MM.1S (cell line): Measurements from ENCODE around the gene ITSN1.

ENCODE experiments used
- DNase-seq: peaks from one replicate; pipeline ENCODE4 v3.0.0-alpha.2; 2015
- H2AFZ ChIP-seq: fragments of 300-600 bp; sonication (generic); 2 replicates; pipeline ENCODE4 v1.6.0; 2016; ENCODE audit warnings: antibody characterized with exemption, low read length
- H3F3A ChIP-seq: fragments of 300-600 bp; sonication (generic); 2 replicates; pipeline ENCODE4 v1.6.1; 2016; ENCODE audit warnings: mild to moderate bottlenecking, antibody characterized with exemption, low read length, moderate library complexity, mixed read lengths; ENCODE audit not compliant: insufficient read depth
- H3K27ac ChIP-seq: fragments of 300-600 bp; sonication (generic); 2 replicates; pipeline ENCODE4 v1.5.1; 2016; ENCODE audit warnings: mild to moderate bottlenecking, low read length
- H3K27me3 ChIP-seq: fragments of 300-600 bp; sonication (generic); replicated peaks from 2 replicates; pipeline ENCODE4 v1.6.0; 2016; ENCODE audit warnings: low read length; ENCODE audit not compliant: insufficient read depth
- H3K36me3 ChIP-seq: fragments of 300-600 bp; sonication (generic); replicated peaks from 2 replicates; pipeline ENCODE4 v1.6.1; 2016; ENCODE audit warnings: mild to moderate bottlenecking, low read length, mixed read lengths; ENCODE audit not compliant: insufficient read depth
- H3K4me1 ChIP-seq: fragments of 300-600 bp; sonication (generic); 2 replicates; pipeline ENCODE4 v1.6.1; 2016; ENCODE audit warnings: low read length, mixed read lengths
- H3K4me2 ChIP-seq: fragments of 300-600 bp; sonication (generic); 2 replicates; pipeline ENCODE4 v1.6.0; 2016; ENCODE audit warnings: low read depth, low read length
- H3K4me3 ChIP-seq: fragments of 300-600 bp; sonication (generic); 2 replicates; pipeline ENCODE4 v1.5.1; 2016; ENCODE audit warnings: low read length, mixed read lengths
- H3K79me2 ChIP-seq: fragments of 300-600 bp; sonication (generic); 2 replicates; pipeline ENCODE4 v1.6.1; 2016; ENCODE audit warnings: mixed run types, low read length, mixed read lengths
- H3K9ac ChIP-seq: fragments of 300-600 bp; sonication (generic); 2 replicates; pipeline ENCODE4 v1.6.1; 2016; ENCODE audit warnings: low read length, mixed read lengths
- H3K9me2 ChIP-seq: fragments of 300-600 bp; sonication (generic); replicated peaks from 2 replicates; pipeline ENCODE4 v1.6.1; 2016; ENCODE audit warnings: mild to moderate bottlenecking, low read length, mixed read lengths; ENCODE audit not compliant: insufficient read depth
- H3K9me3 ChIP-seq: fragments of 300-600 bp; sonication (generic); replicated peaks from 2 replicates; pipeline ENCODE4 v1.6.1; 2016; ENCODE audit warnings: mild to moderate bottlenecking, low read length, mixed read lengths; ENCODE audit not compliant: insufficient read depth
- H4K20me1 ChIP-seq: fragments of 300-600 bp; sonication (generic); 2 replicates; pipeline ENCODE4 v1.6.1; 2016; ENCODE audit warnings: mild to moderate bottlenecking, low read length, moderate library complexity, mixed read lengths; ENCODE audit not compliant: insufficient read depth
- EZH2 ChIP-seq: fragments of 300-600 bp; sonication (generic); optimal IDR thresholded peaks from 2 replicates; pipeline ENCODE3; 2017; ENCODE audit warnings: low read depth, mild to moderate bottlenecking, antibody characterized with exemption, low read length, mixed read lengths
- EZH2phosphoT487 ChIP-seq: fragments of 300-600 bp; sonication (generic); IDR thresholded peaks from 2 replicates; pipeline ENCODE4 v1.6.1; 2018; ENCODE audit warnings: antibody characterized with exemption, low read length
- TF ChIP-seq, protein P1 (sequence below): fragments of 300-600 bp; sonication (generic); IDR thresholded peaks from 2 replicates; pipeline ENCODE4 v1.5.1; 2016; ENCODE audit warnings: antibody characterized with exemption, low read length, mixed read lengths

ITSN1 gene

DNA sequence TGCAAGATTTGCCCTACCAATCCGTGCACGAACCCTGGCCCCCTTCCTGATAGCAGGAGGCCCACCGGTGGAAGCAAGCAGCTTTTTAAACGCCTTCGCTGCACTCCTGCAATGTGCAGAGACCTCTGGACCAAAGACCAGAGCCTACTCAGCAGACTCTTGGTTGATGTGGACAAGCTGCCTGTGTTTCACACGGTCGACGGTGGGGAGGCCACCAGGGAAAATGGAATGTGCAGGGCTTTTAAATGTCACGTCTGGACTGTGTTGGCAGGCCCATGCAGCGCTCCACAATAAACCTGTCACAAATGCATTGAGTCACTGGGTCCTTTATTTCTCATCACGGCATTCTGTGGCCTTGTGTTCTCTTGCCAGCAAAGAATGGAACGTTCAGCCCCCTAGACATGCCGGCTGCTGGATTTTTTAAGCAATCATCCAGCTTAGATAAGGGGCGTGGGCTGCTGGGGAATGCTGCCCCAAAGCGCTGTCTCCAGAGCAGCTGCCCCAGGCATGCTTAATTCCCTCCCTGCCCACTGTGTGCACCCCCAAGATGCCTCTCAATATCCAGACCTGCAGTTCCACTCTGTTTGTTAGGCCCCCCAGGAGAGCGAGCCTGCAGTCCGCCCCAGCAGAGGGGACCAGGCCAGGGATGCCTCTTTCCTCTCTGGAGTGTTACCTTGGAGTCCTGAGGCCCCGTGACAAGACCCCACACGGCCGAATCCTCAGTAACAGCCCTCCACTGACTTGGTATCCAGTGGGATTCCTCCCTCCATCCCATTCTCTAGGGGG lies 202.0 kb downstream of the ITSN1 start:
- no peaks in the 10 kb centered on the region for H3K27me3 ChIP-seq
- no peaks in the 10 kb centered on the region for H3K9me3 ChIP-seq
- H3K4me2 ChIP-seq: no peak overlapping the region
- no peaks in the 10 kb centered on the region for H3K36me3 ChIP-seq
- H3K9me2 ChIP-seq: no peaks in the 10 kb centered on the region
- no peaks in the 10 kb centered on the region for H3K79me2 ChIP-seq
- no peaks in the 10 kb centered on the region for H3F3A ChIP-seq
- TF ChIP-seq EZH2 (no peak), EZH2phosphoT487 (no peak)
- TF ChIP-seq, protein P1, sequence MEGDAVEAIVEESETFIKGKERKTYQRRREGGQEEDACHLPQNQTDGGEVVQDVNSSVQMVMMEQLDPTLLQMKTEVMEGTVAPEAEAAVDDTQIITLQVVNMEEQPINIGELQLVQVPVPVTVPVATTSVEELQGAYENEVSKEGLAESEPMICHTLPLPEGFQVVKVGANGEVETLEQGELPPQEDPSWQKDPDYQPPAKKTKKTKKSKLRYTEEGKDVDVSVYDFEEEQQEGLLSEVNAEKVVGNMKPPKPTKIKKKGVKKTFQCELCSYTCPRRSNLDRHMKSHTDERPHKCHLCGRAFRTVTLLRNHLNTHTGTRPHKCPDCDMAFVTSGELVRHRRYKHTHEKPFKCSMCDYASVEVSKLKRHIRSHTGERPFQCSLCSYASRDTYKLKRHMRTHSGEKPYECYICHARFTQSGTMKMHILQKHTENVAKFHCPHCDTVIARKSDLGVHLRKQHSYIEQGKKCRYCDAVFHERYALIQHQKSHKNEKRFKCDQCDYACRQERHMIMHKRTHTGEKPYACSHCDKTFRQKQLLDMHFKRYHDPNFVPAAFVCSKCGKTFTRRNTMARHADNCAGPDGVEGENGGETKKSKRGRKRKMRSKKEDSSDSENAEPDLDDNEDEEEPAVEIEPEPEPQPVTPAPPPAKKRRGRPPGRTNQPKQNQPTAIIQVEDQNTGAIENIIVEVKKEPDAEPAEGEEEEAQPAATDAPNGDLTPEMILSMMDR: no peak
- H4K20me1 ChIP-seq: no peaks in the 10 kb centered on the region
- H3K4me1 ChIP-seq: no peaks in the 10 kb centered on the region
- H3K9ac ChIP-seq: no peak overlapping the region
- no peak overlapping the region for H3K27ac ChIP-seq
- DNase-seq: no peak
- no peak overlapping the region for H2AFZ ChIP-seq
- no peak overlapping the region for H3K4me3 ChIP-seq

DNA sequence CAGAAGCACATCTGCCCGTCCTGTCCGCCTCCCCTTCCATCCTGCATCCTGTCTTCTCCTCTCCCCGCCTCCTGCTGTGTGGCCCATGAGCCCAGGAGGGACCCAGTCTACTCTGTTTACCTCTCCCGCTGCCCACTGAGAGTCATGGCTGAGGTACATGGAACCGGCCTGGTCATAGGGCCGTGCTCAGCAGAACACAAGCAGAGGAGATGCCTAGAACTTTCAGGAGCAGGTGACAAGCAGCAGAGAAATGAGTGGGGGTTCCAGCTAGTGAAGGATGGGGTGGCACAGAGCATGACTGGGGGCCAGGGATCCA lies 202.5 kb downstream of the ITSN1 start:
- DNase-seq: no peak
- H3K36me3 ChIP-seq: no peaks in the 10 kb centered on the region
- H3K27ac ChIP-seq: no peak overlapping the region

DNA sequence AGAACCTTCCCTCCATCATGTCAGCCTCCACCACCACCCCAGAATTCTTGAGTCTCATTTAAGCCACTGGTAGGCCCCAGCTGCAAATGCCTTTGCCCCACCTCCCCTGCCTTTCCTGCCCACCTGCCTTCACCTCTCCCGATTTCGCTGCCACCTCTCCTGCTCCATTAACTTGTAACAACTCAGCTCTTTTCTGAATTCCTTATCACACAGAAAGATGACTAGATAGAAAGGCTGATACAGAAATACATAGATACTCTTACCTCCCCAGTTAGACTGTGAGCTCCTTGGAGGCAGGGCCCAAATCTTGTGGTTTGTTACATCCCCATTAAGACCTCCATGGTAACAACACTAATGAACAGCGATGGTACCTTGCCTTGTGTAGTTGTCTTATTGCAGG lies 203.8 kb downstream of the ITSN1 start:
- no peak overlapping the region for H2AFZ ChIP-seq
- no peaks in the 10 kb centered on the region for H3K27me3 ChIP-seq
- H4K20me1 ChIP-seq: no peaks in the 10 kb centered on the region
- H3K36me3 ChIP-seq: no peaks in the 10 kb centered on the region
- no peak for DNase-seq
- H3K79me2 ChIP-seq: no peaks in the 10 kb centered on the region
- no peak overlapping the region for H3K4me3 ChIP-seq
- no peaks in the 10 kb centered on the region for H3K9me3 ChIP-seq
- no peaks in the 10 kb centered on the region for H3K4me1 ChIP-seq
- no peak overlapping the region for H3K27ac ChIP-seq
- H3K9me2 ChIP-seq: no peaks in the 10 kb centered on the region
- TF ChIP-seq EZH2 (no peak), EZH2phosphoT487 (no peak)
- TF ChIP-seq, protein P1: no peak
- no peaks in the 10 kb centered on the region for H3F3A ChIP-seq
- no peak overlapping the region for H3K4me2 ChIP-seq
- H3K9ac ChIP-seq: no peak overlapping the region

More for the DNA sequence above, 202.5 kb downstream of the ITSN1 start:
- H2AFZ ChIP-seq: no peak overlapping the region
- no peak overlapping the region for H3K4me2 ChIP-seq
- H3K4me3 ChIP-seq: no peak overlapping the region
- H3K9me2 ChIP-seq: no peaks in the 10 kb centered on the region
- H3K27me3 ChIP-seq: no peaks in the 10 kb centered on the region
- no peaks in the 10 kb centered on the region for H3F3A ChIP-seq
- H3K4me1 ChIP-seq: no peaks in the 10 kb centered on the region
- TF ChIP-seq EZH2phosphoT487: no peak
- no peaks in the 10 kb centered on the region for H4K20me1 ChIP-seq
- H3K9ac ChIP-seq: no peak overlapping the region
- no peaks in the 10 kb centered on the region for H3K79me2 ChIP-seq
- H3K9me3 ChIP-seq: no peaks in the 10 kb centered on the region

DNA sequence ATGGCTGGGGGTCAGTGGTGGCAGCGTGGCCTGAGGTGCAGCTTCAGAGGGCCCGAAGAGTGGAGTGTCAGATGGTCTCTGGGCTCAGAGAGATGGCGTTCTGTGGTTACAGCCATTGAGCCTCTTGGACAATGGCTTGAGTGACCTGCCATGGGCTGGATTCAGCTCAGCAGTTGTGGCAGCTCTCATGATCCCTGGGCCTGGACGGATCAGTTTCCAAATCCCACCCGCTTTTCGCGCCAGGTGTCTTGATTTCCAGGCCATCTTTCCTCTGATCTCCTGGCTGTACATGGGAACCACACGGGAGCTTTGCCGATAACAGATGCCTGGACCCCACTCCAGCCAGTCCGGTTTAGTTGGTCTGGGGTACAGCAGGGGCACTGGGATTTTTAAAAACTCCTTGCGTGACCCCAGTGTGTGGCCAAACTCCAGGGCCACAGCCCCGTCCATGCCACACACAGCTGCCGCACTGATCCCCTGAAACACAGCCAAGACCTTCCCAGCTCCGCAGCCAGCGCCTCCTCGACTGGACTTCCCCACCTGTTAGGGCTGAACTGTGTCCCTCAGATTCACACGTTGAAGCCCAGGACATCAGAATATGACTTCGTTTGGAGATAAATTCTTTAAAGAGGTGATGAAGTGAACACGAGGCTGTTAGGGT lies 205.4 kb downstream of the ITSN1 start:
- H3K79me2 ChIP-seq: no peaks in the 10 kb centered on the region
- H3K4me2 ChIP-seq: no peak overlapping the region
- no peak overlapping the region for H3K9ac ChIP-seq
- no peak overlapping the region for H3K4me3 ChIP-seq
- no peak overlapping the region for H3K27ac ChIP-seq
- no peaks in the 10 kb centered on the region for H3K9me3 ChIP-seq
- TF ChIP-seq, protein P1: no peak
- TF ChIP-seq EZH2 (no peak), EZH2phosphoT487 (no peak)
- H3K4me1 ChIP-seq: no peaks in the 10 kb centered on the region
- no peak for DNase-seq
- no peaks in the 10 kb centered on the region for H4K20me1 ChIP-seq
- H3K27me3 ChIP-seq: no peaks in the 10 kb centered on the region
- H3F3A ChIP-seq: no peaks in the 10 kb centered on the region
- H3K36me3 ChIP-seq: no peaks in the 10 kb centered on the region
- H2AFZ ChIP-seq: no peak overlapping the region
- H3K9me2 ChIP-seq: no peaks in the 10 kb centered on the region
